Kidney epithelial cell (primary cell): ENCODE results near the gene MCU. TPM values are rescaled to one million over a fixed set of nuclear protein-coding genes. Genes with fewer than 3 reads are reported as not detected.

Experiments used
- DNase-seq: peaks from one replicate; pipeline ENCODE4 v3.0.0-alpha.2; 2010; ENCODE audit warnings: low read depth
- H3K27me3 ChIP-seq: 2 replicates; pipeline ENCODE4 v1.6.0; 2011; ENCODE audit warnings: low read length; ENCODE audit not compliant: control insufficient read depth, insufficient read depth
- H3K36me3 ChIP-seq: 2 replicates; pipeline ENCODE4 v1.5.1; 2011; ENCODE audit warnings: low read length; ENCODE audit not compliant: control insufficient read depth, insufficient read depth
- H3K4me3 ChIP-seq: 2 replicates; pipeline ENCODE4 v1.5.1; 2011; ENCODE audit warnings: low read depth, mild to moderate bottlenecking, control low read depth, low read length
- CTCF ChIP-seq: IDR thresholded peaks from 2 replicates; pipeline ENCODE4 v1.5.1; 2011; ENCODE audit warnings: mild to moderate bottlenecking, moderate library complexity, low read length, control low read depth, inconsistent platforms; ENCODE audit not compliant: insufficient read depth, poor library complexity, severe bottlenecking
- total RNA-seq: library from RNA; depleted of rRNA; stranded (reverse); fragments of >200 nt; gene quantifications from 2 replicates; pipeline ENCODE4 v1.2.3, GENCODE V29; 2015

The MCU gene
- total RNA-seq, 1 donor from 2014 or later = 15.4 TPM

GRCh38 chr10:72742092-72742491, 50.1 kb downstream of the MCU start:
- H3K27me3 ChIP-seq = no peaks in the 10 kb centered on the region
- DNase-seq = no peak
- no peaks in the 10 kb centered on the region for H3K36me3 ChIP-seq
- H3K4me3 ChIP-seq = no peak overlapping the region
- TF ChIP-seq CTCF = no peak

GRCh38 chr10:72742797-72743196, 50.9 kb downstream of the MCU start:
- Histone ChIP-seq H3K4me3 (no peak overlapping the region), H3K27me3 (no peaks in the 10 kb centered on the region), H3K36me3 (no peaks in the 10 kb centered on the region)
- DNase-seq = no peak
- no peak for TF ChIP-seq CTCF

GRCh38 chr10:72744566-72744965, 52.6 kb downstream of the MCU start:
- DNase-seq = no peak
- TF ChIP-seq CTCF = no peak
- H3K4me3 ChIP-seq = no peak overlapping the region
- no peaks in the 10 kb centered on the region for H3K36me3 ChIP-seq
- H3K27me3 ChIP-seq = no peaks in the 10 kb centered on the region

GRCh38 chr10:72746426-72747363, 54.8 kb downstream of the MCU start:
- Histone ChIP-seq H3K4me3 (no peak overlapping the region), H3K36me3 (no peaks in the 10 kb centered on the region), H3K27me3 (no peaks in the 10 kb centered on the region)
- DNase-seq = no peak
- TF ChIP-seq CTCF = no peak

GRCh38 chr10:72747521-72747920, 55.6 kb downstream of the MCU start:
- no peaks in the 10 kb centered on the region for H3K27me3 ChIP-seq

More at GRCh38 chr10:72747521-72747920, 55.6 kb downstream of the MCU start:
- Histone ChIP-seq H3K4me3 (no peak overlapping the region), H3K36me3 (no peaks in the 10 kb centered on the region)
- no peak for TF ChIP-seq CTCF
- no peak for DNase-seq
